HL-60/S4 treated with phorbol 12-myristate 13-acetate at 8.2 ng/mL for 4 days and 3 days (cell line): ENCODE measurements around the gene RHBDD1.
"Not testable (repeated sequence)": the region's sequence is repeated elsewhere in the genome, so short reads cannot be mapped to it uniquely, and the experiment has no call there.

Source experiments
- in situ Hi-C: fragments of 300-500 bp; cut with MboI; formaldehyde crosslinking; loops from 2 replicates; pipeline ENCODE4 v1.15.0; 2022; ENCODE audit warnings: low sequenced_read_pairs

The RHBDD1 gene

DNA sequence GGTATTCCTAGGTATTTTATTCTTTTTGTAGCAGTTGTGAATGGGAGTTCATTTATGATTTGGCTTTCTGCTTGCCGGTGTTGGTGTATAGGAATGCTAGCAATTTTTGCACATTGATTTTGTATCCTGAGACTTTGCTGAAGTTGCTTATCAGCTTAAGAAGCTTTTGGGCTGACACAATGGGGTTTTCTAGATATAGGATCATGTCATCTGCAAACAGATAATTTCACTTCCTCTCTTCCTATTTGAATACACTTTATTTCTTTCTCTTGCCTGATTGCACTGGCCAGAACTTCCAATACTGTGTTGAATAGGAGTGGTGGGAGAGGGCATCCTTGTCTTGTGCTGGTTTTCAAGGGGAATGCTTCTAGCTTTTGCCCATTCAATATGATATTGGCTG, 7.1 kb downstream of the RHBDD1 start:
- in situ Hi-C loops, result not testable (repeated sequence)

DNA sequence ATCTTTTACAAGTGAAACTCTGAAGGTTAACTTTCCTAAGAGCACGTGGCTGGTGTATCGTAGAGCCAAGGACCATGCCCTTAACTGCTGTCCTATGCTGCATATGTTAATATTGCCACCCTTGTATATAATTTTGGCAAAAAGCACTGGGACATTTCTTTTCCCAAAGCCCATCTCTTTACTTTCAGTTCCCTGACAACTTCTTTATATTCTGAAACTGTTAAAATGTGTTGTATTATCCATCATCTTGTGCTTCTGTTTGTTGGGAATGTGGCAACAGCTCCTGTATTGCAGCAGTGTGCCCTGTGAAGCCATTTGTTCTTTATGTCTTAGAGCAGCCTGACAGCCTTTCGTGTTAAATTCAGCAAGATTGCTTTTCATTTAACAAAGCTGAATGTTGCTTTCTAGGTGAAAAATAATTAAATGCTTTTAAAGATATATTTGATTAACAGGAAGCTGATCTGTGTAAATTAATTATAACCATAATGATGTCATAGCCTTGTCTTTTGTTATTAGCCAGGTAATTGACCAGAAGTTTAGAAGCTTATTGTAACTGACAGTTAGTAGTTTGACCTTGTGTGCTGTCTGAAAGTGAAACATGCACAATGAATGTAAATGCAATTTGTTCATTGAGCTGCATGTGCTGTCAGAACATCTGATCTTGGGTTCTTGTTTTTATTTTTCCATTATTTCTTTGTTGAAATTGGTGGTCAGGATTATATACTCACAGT, 9.7 kb downstream of the RHBDD1 start:
- in situ Hi-C loops, result no loop called here

- in situ Hi-C loops, result no loop called here
Measured at GRCh38 chr2:226847090-226847489, 11.2 kb downstream of the RHBDD1 start.

DNA sequence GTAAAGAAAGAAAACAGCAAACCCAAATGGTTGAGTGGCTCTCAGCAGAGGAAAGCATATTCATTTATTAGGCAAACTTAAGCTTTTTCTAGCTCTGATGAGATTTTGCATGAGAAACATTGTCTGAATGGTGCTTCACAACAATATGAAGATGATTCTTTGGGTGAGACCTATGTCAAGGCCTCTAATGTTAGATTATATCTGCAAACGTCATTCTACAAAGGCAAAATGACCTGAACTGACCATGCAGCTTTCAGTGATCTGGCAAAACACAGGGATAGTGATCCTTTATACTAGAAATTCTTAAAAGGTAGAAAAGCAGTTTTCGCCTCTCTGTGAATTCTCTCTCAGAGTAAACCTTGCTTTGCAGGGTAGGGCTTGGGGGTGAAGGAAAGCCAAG, 11.7 kb downstream of the RHBDD1 start:
- in situ Hi-C loops, result no loop called here

- in situ Hi-C loops, result no loop called here
Measured at GRCh38 chr2:226849349-226849748, 13.5 kb downstream of the RHBDD1 start.

- in situ Hi-C loops, result no loop called here
Measured at GRCh38 chr2:226850024-226850423, 14.2 kb downstream of the RHBDD1 start.

DNA sequence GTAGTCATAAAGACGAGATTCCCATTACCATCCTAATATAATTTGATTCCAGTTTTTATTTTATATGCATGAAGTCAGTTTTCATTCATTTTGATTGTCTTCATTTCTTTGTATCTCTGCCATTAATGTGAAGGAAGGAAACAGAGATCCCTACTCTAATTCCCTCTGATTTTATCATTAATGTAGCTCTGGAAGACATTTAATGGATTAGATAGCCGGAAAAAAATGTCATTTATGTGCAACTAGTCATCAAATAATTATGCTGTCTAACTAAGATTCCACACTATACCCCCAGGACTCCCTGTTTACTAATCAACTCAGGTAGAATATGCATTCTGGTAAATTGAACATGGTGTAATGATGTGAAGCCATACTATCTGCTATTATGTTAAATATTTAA, 19.9 kb downstream of the RHBDD1 start:
- in situ Hi-C loops, result no loop called here

- in situ Hi-C loops, result no loop called here
Measured at GRCh38 chr2:226860087-226860486, 24.2 kb downstream of the RHBDD1 start.

DNA sequence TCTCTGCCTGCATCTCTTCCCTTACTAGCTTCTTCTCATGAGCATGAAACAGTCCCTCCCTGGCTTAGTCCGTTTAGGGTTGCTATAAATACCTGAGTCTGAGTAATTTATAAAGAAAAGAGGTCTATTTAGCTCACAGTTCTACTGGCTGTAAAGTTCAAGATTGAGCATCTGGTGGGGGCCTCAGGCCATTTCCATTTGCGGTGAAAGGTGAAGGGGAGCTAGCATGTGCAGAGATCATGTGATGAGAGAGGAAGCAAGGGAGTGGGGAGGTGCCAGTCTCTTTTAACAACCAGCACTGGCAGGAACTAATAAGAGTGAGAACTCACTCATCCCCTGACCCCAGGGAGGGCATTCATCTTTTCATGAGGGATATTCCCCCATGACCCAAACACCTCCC, 26.8 kb downstream of the RHBDD1 start:
- in situ Hi-C loops, result no loop called here

DNA sequence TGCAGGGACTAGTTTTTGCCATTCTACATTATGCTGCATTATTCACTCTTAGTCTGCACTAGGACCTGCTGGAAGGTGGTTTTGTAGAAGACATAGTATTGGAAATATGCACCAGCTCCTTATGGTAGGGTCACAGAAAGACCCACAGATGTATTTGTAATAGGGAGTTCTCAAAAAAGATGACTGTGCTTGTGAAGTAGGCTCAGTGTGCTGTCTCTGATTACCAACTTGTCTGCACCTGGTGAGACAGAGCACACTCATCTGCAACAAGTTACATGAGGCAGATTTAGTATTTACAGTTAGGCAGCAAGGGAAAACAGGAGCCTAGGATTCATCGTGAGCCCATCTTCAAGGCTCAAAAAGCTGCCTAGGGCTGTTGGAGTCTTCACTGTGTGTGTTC, 29.4 kb downstream of the RHBDD1 start:
- in situ Hi-C loops, result no loop called here

- in situ Hi-C loops, result no loop called here
Measured at GRCh38 chr2:226865710-226866109, 29.9 kb downstream of the RHBDD1 start.

- in situ Hi-C loops, result no loop called here
Measured at GRCh38 chr2:226868331-226869162, 32.7 kb downstream of the RHBDD1 start.

- in situ Hi-C loops, result no loop called here
Measured at GRCh38 chr2:226869371-226869770, 33.5 kb downstream of the RHBDD1 start.

DNA sequence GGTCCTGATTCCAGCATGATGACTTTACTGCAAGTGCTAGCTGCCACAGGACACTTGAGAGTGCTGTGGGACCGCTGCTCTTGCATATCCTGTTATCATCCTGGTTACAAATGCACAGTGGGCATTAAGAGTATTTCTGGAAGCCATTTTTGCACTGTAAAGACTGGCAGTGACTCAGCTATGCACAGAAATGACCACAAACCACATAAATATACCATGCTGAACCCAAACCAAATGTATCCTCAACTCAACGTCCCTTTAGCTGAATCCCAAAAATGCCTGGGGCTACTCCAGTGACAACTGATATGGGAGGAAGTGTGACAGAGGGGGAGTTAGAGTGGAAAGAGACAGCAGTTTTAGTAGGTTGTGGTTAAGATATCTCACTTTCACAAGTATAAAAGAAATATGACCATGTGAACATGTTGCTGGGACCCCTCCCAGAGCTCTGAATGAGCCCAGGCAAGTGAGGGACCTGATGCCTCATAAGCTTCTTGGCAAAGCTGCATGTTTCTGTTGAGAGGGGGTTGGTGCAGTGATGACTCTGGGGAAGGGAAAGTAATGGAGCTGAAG, 37.3 kb downstream of the RHBDD1 start:
- in situ Hi-C loops, result no loop called here

DNA sequence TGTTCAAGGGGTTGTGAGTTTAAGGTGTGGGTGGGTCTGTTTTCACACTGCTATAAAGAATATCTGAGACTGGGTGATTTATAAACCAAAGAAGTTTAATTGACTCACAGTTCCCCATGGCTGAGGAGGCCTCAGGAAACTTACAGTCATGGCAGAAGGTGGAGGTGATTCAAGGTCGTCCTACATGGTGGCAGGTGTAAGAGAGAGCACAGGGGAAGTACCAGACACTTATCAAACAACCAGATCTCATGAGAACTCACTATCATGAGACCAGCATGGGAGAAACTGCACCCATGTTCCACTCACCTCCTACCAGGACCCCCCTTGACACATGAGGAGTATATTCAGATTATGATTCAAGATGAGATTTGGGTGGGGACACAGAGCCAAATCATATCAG, 38.0 kb downstream of the RHBDD1 start:
- in situ Hi-C loops, result no loop called here

DNA sequence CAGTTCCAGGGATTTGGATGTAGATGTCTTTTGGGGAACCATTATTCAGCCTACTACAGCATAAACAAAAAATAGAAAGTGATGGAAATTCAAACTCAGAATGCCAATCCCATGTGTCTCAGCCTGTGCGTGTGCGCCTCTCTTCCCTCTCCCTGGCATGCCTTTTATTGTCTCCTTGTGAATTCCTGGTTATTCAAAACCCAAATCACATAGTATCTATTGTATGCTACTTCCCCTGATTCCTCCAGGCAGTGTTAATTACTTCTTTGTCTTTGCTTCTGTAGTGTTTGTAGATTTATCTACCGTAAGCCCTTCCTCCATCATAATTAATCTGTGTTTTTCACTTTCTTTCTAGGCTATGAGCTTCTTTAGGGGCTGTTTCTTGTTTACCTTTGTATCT, 38.9 kb downstream of the RHBDD1 start:
- in situ Hi-C loops, result no loop called here

DNA sequence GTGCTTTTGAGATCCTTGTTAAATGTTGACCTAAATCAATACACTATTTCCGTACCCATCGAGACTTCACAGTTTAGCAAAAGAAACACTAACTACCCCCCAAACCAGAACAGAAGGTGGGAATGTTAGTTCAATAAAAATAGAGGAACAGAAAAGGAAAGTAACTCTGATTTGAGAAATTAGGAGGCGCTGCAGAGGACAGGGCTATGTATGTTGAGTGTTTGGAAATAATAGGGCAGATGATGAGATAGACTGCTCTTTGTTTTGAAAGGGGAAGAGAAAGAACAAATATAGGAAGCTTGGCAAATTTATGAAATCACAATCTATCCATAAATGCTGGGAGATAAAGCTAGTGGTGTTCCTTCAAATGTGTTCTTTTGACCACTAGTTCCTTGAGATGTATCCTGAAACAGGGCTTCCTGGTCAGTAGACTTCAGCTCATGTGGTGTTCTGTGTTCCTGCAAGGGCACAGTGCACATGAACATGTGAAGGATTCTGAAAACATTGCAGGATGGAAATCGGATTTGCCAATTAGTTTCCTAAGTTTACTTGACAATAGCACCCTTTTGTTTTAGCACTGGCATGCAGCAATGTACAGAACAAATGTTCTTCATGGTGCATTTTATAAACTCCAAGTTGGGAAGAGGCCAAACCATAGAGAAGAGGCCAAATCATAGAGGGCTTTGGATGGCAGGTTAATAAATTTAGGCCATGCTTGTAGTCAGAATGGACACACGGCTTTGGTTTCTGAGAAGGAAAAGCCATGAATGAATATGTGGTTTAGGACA, 39.8 kb downstream of the RHBDD1 start:
- in situ Hi-C loops, result no loop called here

GRCh38 chr2:226877491-226877890, 41.6 kb downstream of the RHBDD1 start:
- in situ Hi-C loops, result no loop called here

GRCh38 chr2:226881287-226881686, 45.4 kb downstream of the RHBDD1 start:
- in situ Hi-C loops, result no loop called here

- in situ Hi-C loops, result no loop called here
Measured at GRCh38 chr2:226882606-226883005, 46.8 kb downstream of the RHBDD1 start.

GRCh38 chr2:226883296-226883795, 47.5 kb downstream of the RHBDD1 start:
- in situ Hi-C loops, result no loop called here
